Fibroblast of the aortic adventitia (primary cell): ENCODE data around the gene KIF2A. TPM values are rescaled to one million over a fixed set of nuclear protein-coding genes. Genes with fewer than 3 reads are reported as not detected.
A peak's percentile ranks its signal among the peaks of the same experiment; 100 is the strongest.

Experiments
- DNase-seq: peaks from one replicate; pipeline ENCODE4 v3.0.0-alpha.2; 2010; ENCODE audit warnings: low read depth
- H3K4me3 ChIP-seq: 2 replicates; pipeline ENCODE4 v1.5.1; 2011; ENCODE audit warnings: low read depth, mild to moderate bottlenecking, control low read depth, low read length, moderate library complexity
- CTCF ChIP-seq: IDR thresholded peaks from 2 replicates; pipeline ENCODE4 v1.5.1; 2011; ENCODE audit warnings: mild to moderate bottlenecking, low read length, control low read depth, inconsistent platforms; ENCODE audit not compliant: insufficient read depth
- total RNA-seq: library from RNA; depleted of rRNA; stranded (reverse); fragments of >200 nt; gene quantifications from 2 replicates; pipeline ENCODE4 v1.2.3, GENCODE V29; 2012; ENCODE audit warnings: low replicate concordance

The KIF2A gene
- total RNA-seq, 1 donor, result 72.4 TPM

GRCh38 chr5:62395210-62395950 lies 89.4 kb downstream of the KIF2A start:
- DNase-seq, result no peak
- TF ChIP-seq CTCF, result no peak
- H3K4me3 ChIP-seq, result no peak overlapping the region

GRCh38 chr5:62403411-62404250 lies 97.6 kb downstream of the KIF2A start, which contains the start of gene DIMT1:
TSS of gene DIMT1 (minus strand) at chr5:62403905. CDS start at chr5:62403772, 133 bp downstream.
- DNase-seq, result peak; percentile 97
- peak within 1 kb of the TSS; percentile 89 for H3K4me3 ChIP-seq
- no peak for TF ChIP-seq CTCF

- DNase-seq, result peak; percentile 99
- TF ChIP-seq CTCF, result no peak
- H3K4me3 ChIP-seq, result peak within 1 kb of the TSS; percentile 82
Observed at GRCh38 chr5:62412549-62413329, 106.7 kb downstream of the KIF2A start, which contains the start of gene IPO11. TSS of gene IPO11 (plus strand) at chr5:62412763. CDS start at chr5:62437280, 24,517 bp downstream.

GRCh38 chr5:62413711-62414110 lies 107.7 kb downstream of the KIF2A start:
- peak overlapping the region; percentile 82 for H3K4me3 ChIP-seq
- DNase-seq, result no peak
- no peak for TF ChIP-seq CTCF

GRCh38 chr5:62418462-62419076 lies 112.6 kb downstream of the KIF2A start:
- no peak overlapping the region for H3K4me3 ChIP-seq
- TF ChIP-seq CTCF, result no peak
- no peak for DNase-seq

GRCh38 chr5:62419609-62420008 lies 113.6 kb downstream of the KIF2A start:
- no peak for DNase-seq
- H3K4me3 ChIP-seq, result no peak overlapping the region
- no peak for TF ChIP-seq CTCF
